SJSA1 (cell line): ENCODE measurements around the gene PRPF18. TPM values are rescaled to one million over a fixed set of nuclear protein-coding genes. Genes with fewer than 3 reads are reported as not detected.

ENCODE experiments used
- DNase-seq, 2 experiments: peaks; one replicate each; pipeline ENCODE4 v3.0.0-alpha.2; 2015 to 2020; ENCODE audit warnings: low spot score in 2 of 2, low read depth in 1 of 2
- H3K27ac ChIP-seq: fragments of 250-450 bp; sonication (Bioruptor Pico); 2 replicates; pipeline ENCODE4 v1.5.1; 2020; ENCODE audit warnings: mild to moderate bottlenecking, moderate library complexity
- H3K27me3 ChIP-seq: fragments of 250-450 bp; sonication (Bioruptor Pico); replicated peaks from 2 replicates; pipeline ENCODE4 v1.5.1; 2020; ENCODE audit warnings: mild to moderate bottlenecking, moderate library complexity
- H3K36me3 ChIP-seq: fragments of 250-450 bp; sonication (Bioruptor Pico); 2 replicates; pipeline ENCODE4 v1.5.1; 2020; ENCODE audit warnings: mild to moderate bottlenecking
- H3K4me1 ChIP-seq: fragments of 250-450 bp; sonication (Bioruptor Pico); replicated peaks from 2 replicates; pipeline ENCODE4 v1.6.1; 2021; ENCODE audit warnings: mild to moderate bottlenecking
- H3K4me3 ChIP-seq: fragments of 250-450 bp; sonication (Bioruptor Pico); 2 replicates; pipeline ENCODE4 v1.5.1; 2020; ENCODE audit warnings: mild to moderate bottlenecking
- H3K9me3 ChIP-seq: fragments of 250-450 bp; sonication (Bioruptor Pico); replicated peaks from 2 replicates; pipeline ENCODE4 v1.5.1; 2020; ENCODE audit warnings: mild to moderate bottlenecking
- total RNA-seq: library from RNA; depleted of rRNA; stranded (reverse); fragments of >200 nt; shearing (Covaris generic); gene quantifications from 2 replicates; pipeline ENCODE4 v1.2.3, GENCODE V29; 2014

The PRPF18 gene
- total RNA-seq, 1 experiment from 2014 or later, result 54.8 TPM

GRCh38 chr10:13637303-13637856, 50.6 kb downstream of the PRPF18 start:
- Histone ChIP-seq H3K27ac (no peak overlapping the region), H3K4me3 (no peak overlapping the region), H3K27me3 (no peaks in the 10 kb centered on the region), H3K4me1 (no peaks in the 10 kb centered on the region), H3K36me3 (peaks cover 23% of the 10 kb centered on the region), H3K9me3 (peaks cover 6% of the 10 kb centered on the region; the same call in 1 of the 2 replicates)
- no peak for DNase-seq

- Histone ChIP-seq H3K9me3 (peaks cover 8% of the 10 kb centered on the region), H3K27ac (no peak overlapping the region), H3K36me3 (peaks cover 23% of the 10 kb centered on the region), H3K4me3 (no peak overlapping the region), H3K4me1 (no peaks in the 10 kb centered on the region), H3K27me3 (no peaks in the 10 kb centered on the region)
- no peak for DNase-seq
Observed at GRCh38 chr10:13637894-13638293, 51.1 kb downstream of the PRPF18 start.

- H3K36me3 ChIP-seq, result peaks cover 40% of the 10 kb centered on the region
- H3K27me3 ChIP-seq, result no peaks in the 10 kb centered on the region
- H3K4me1 ChIP-seq, result no peaks in the 10 kb centered on the region
- H3K27ac ChIP-seq, result no peak overlapping the region
- H3K4me3 ChIP-seq, result no peak overlapping the region
- peaks cover 10% of the 10 kb centered on the region for H3K9me3 ChIP-seq
- no peak for DNase-seq
Observed at GRCh38 chr10:13642293-13642692, 55.5 kb downstream of the PRPF18 start.

GRCh38 chr10:13643016-13643415, 56.3 kb downstream of the PRPF18 start:
- no peaks in the 10 kb centered on the region for H3K4me1 ChIP-seq
- H3K9me3 ChIP-seq, result peaks cover 10% of the 10 kb centered on the region
- no peak for DNase-seq

GRCh38 chr10:13644866-13645265, 58.1 kb downstream of the PRPF18 start:
- H3K4me3 ChIP-seq, result no peak overlapping the region
- H3K36me3 ChIP-seq, result peaks cover 43% of the 10 kb centered on the region
- H3K27ac ChIP-seq, result no peak overlapping the region
- no peaks in the 10 kb centered on the region for H3K4me1 ChIP-seq
- DNase-seq, result no peak
- H3K9me3 ChIP-seq, result peaks cover 10% of the 10 kb centered on the region
- H3K27me3 ChIP-seq, result no peaks in the 10 kb centered on the region

More at GRCh38 chr10:13643016-13643415, 56.3 kb downstream of the PRPF18 start:
- Histone ChIP-seq H3K4me3 (no peak overlapping the region), H3K36me3 (peaks cover 41% of the 10 kb centered on the region), H3K27ac (no peak overlapping the region), H3K27me3 (no peaks in the 10 kb centered on the region)

GRCh38 chr10:13648425-13648824, 61.7 kb downstream of the PRPF18 start:
- peaks cover 50% of the 10 kb centered on the region for H3K36me3 ChIP-seq
- no peak overlapping the region for H3K27ac ChIP-seq
- no peaks in the 10 kb centered on the region for H3K9me3 ChIP-seq
- H3K27me3 ChIP-seq, result no peaks in the 10 kb centered on the region
- no peaks in the 10 kb centered on the region for H3K4me1 ChIP-seq
- no peak overlapping the region for H3K4me3 ChIP-seq
- DNase-seq, result no peak

- H3K36me3 ChIP-seq, result peaks cover 60% of the 10 kb centered on the region
- no peaks in the 10 kb centered on the region for H3K4me1 ChIP-seq
- H3K9me3 ChIP-seq, result no peaks in the 10 kb centered on the region
- no peak for DNase-seq
- no peak overlapping the region for H3K4me3 ChIP-seq
- H3K27me3 ChIP-seq, result no peaks in the 10 kb centered on the region
- no peak overlapping the region for H3K27ac ChIP-seq
Observed at GRCh38 chr10:13649844-13650520, 63.2 kb downstream of the PRPF18 start.

- no peak overlapping the region for H3K27ac ChIP-seq
- H3K4me3 ChIP-seq, result no peak overlapping the region
- peaks cover 60% of the 10 kb centered on the region for H3K36me3 ChIP-seq
- no peak for DNase-seq
- H3K27me3 ChIP-seq, result no peaks in the 10 kb centered on the region
- H3K9me3 ChIP-seq, result no peaks in the 10 kb centered on the region
- no peaks in the 10 kb centered on the region for H3K4me1 ChIP-seq
Observed at GRCh38 chr10:13650961-13651360, 64.2 kb downstream of the PRPF18 start.

GRCh38 chr10:13651969-13652720, 65.4 kb downstream of the PRPF18 start:
- H3K9me3 ChIP-seq, result no peaks in the 10 kb centered on the region
- no peaks in the 10 kb centered on the region for H3K4me1 ChIP-seq
- no peak overlapping the region for H3K27ac ChIP-seq
- H3K27me3 ChIP-seq, result no peaks in the 10 kb centered on the region
- H3K36me3 ChIP-seq, result peaks cover 55% of the 10 kb centered on the region
- no peak for DNase-seq
- H3K4me3 ChIP-seq, result no peak overlapping the region

- Histone ChIP-seq H3K27ac (no peak overlapping the region), H3K4me3 (no peak overlapping the region), H3K9me3 (no peaks in the 10 kb centered on the region), H3K27me3 (no peaks in the 10 kb centered on the region), H3K36me3 (peaks cover 54% of the 10 kb centered on the region), H3K4me1 (no peaks in the 10 kb centered on the region)
- DNase-seq, result no peak
Observed at GRCh38 chr10:13652860-13653259, 66.1 kb downstream of the PRPF18 start.

GRCh38 chr10:13654118-13654830, 67.5 kb downstream of the PRPF18 start:
- no peaks in the 10 kb centered on the region for H3K9me3 ChIP-seq
- DNase-seq, result no peak
- H3K36me3 ChIP-seq, result peaks cover 51% of the 10 kb centered on the region
- H3K4me3 ChIP-seq, result no peak overlapping the region
- no peaks in the 10 kb centered on the region for H3K4me1 ChIP-seq
- no peak overlapping the region for H3K27ac ChIP-seq
- H3K27me3 ChIP-seq, result no peaks in the 10 kb centered on the region

GRCh38 chr10:13654846-13655245, 68.1 kb downstream of the PRPF18 start:
- Histone ChIP-seq H3K27me3 (no peaks in the 10 kb centered on the region), H3K9me3 (no peaks in the 10 kb centered on the region), H3K36me3 (peaks cover 57% of the 10 kb centered on the region), H3K4me3 (no peak overlapping the region), H3K4me1 (no peaks in the 10 kb centered on the region), H3K27ac (no peak overlapping the region)
- DNase-seq, result no peak

GRCh38 chr10:13656337-13657100, 69.8 kb downstream of the PRPF18 start:
- no peaks in the 10 kb centered on the region for H3K27me3 ChIP-seq
- no peak overlapping the region for H3K4me3 ChIP-seq
- no peaks in the 10 kb centered on the region for H3K4me1 ChIP-seq
- H3K36me3 ChIP-seq, result peaks cover 52% of the 10 kb centered on the region
- no peak overlapping the region for H3K27ac ChIP-seq
- DNase-seq, result no peak
- no peaks in the 10 kb centered on the region for H3K9me3 ChIP-seq
